Adipose tissue (tissue), 3 donors: Measurements from ENCODE around the gene B3GNT2. TPM values are rescaled to one million over a fixed set of nuclear protein-coding genes. Genes with fewer than 3 reads are reported as not detected.

Experiments used
- H3K27ac ChIP-seq: one replicate; pipeline ENCODE4 v1.5.1; 2013; ENCODE audit warnings: low read depth, low read length
- WGBS, 3 donors: extraction: QIAGEN DNeasy Blood & Tissue Kit; methylation state at CpG; one replicate each; pipeline ENCODE4 v1.1.7; 2013; 5-methylcytosine and 5-hydroxymethylcytosine counted together
- polyA plus RNA-seq, 3 donors: library from polyadenylated mRNA; stranded (reverse); fragments of 200-250 nt; gene quantifications; one replicate each; pipeline ENCODE4 v1.2.3, GENCODE V29; 2013
- donor health status: healthy with polysubstance abuse.
- donor health status: Bipolar disorder and iron deficiency.
- donor health status: healthy.

The B3GNT2 gene
- polyA plus RNA-seq, 3 donors = 6.9 to 10.3 (median 9.4) TPM

DNA sequence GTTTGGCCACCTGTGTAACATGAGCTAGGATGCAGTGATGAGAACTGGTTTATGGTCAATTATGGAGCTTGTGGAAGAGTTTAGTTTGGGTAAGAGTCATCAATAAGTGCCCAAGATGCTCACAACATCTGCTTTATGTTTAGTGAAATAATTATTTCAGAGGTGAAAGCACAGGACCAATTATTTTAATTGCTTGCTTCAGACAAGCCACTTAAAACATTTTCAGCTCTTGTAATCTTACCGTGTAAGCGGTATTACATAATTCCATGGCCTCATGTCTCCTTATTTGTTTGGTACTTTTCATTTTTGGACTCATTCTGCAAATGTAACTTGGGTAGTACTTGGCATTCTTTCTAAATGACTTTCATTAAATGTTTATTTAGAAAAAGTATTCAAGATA is 5.4 kb downstream of the B3GNT2 start:
- 42 to 64% (median 59%) methylated on average over 2 of the region's 2 CpGs for WGBS, 3 donors

DNA sequence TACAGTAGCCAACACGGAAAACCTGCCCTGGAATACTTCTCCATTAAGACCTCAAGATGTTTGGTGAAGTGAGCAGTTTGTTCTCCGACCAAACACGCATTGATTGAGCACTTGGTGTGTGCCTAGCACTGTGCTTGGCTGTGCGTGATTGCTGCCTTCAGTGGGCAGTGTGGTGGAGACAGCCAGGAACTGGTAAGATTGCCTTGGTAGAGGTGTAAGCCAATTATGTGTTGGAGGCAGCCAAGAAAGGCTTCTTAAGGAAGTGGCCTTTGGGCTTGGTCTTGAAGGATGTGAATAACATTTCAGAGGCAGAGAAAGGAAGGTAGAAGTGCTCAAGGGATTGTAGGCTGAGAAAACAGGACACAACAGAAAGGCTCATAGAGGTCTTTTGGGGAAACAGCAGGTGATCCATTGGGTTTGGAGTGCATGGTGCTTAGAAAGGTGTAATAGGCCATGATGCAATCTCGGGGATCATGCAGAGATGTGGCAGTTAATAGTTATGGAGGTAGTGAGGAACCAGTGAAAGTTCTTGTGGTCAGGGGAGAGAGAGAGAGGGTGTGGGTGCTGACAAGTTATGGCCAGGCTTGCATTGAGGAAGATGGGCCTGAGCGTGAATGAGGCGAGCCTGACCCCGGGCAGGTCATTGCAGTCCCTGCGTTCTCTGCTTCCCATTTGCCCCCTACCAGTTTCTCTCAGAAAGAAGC is 6.3 kb downstream of the B3GNT2 start:
- WGBS, 3 donors = 69 to 88% (median 74%) methylated on average over 9 of the region's 9 CpGs
- no peak overlapping the region for H3K27ac ChIP-seq

More for the DNA sequence above, 5.4 kb downstream of the B3GNT2 start:
- H3K27ac ChIP-seq = no peak overlapping the region

DNA sequence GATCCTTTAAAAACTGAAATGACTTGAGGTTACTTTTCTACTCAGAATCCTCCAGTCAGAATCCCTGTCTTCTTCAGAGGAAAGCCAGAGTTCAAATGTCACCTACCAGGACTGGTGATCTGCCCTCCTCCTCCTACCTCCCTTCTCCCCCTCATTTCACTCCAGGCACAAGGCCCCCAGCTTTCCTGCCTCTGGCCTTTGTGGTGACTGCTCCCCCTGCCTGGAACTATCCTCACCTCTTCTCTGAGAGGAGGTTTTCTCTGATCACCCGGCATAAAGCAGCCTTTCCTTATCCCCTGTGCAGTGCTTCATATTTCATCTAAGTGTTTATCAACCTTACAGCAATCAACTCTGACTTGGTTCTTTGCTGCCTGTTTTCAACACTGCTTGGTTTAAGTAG is 6.8 kb downstream of the B3GNT2 start:
- WGBS, 3 donors = 38 to 57% (median 48%) methylated on average over 1 of the region's 1 CpG
- H3K27ac ChIP-seq = no peak overlapping the region

DNA sequence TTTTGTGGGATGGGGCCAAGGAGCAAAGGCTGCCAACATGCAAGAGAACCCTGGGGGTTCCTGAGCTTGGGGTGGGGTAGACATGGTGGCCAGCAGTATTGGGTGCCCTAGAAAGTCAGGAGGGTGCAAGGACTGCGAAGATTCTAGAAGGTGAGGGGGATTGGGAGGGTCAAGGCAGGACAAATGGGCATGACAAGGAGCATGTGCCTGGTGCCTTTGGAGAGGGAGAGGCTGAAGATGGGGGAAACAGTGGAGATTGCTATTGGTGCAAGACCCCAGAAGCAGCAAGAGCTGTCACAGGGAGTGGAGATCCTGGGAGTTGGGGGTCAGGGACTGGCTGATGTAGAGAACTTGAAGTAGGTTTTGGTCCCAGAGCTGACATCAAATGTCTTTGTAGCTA is 7.5 kb downstream of the B3GNT2 start:
- H3K27ac ChIP-seq = no peak overlapping the region
- 95 to 100% (median 100%) methylated on average over 1 of the region's 1 CpG for WGBS, 3 donors

DNA sequence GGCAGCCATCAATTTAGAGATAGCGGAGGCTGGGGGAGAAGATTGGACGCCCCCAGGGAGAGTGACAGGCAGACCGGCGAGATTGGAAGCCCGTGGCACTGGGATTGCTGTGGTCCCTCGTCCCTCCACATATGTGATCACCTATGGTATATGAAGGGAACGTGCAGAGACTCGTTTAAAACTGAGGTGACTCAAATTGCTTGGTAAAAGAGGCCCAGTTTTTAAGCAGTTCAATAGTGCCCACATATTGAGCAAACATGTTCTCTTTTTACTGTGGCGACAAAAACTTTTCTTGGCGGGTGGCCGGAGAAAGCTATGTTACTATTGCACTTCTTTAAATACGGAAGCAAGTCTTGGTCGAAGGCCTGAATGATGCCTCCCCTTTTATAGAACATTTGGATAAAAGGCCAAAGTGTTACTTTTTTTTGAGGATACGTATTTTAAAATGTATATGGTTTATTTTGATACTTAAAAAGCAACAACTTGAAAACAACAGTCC is 9.1 kb downstream of the B3GNT2 start:
- 74 to 81% (median 80%) methylated on average over 14 of the region's 14 CpGs for WGBS, 3 donors
- H3K27ac ChIP-seq = no peak overlapping the region

DNA sequence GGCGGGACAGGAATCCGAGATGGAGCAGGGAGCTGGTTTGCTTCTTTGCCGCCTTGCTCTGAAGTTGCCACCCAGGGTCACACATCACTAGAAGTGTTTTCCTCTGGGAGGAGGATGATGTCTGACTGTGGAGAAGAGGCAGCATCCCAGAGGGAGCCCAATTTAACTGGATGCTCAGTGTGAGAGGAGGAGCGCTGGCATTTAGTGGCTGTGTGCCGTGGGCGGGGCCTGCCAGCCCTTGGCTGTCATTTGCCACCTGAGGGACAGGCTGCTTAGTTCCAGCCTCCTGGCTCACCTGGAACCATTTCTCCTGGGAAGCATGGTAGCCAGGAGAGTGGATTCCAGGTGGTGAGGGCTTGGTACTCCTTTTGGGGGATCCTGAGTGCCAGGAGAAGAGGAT is 9.6 kb downstream of the B3GNT2 start:
- H3K27ac ChIP-seq = no peak overlapping the region
- WGBS, 3 donors = 86 to 89% (median 87%) methylated on average over 6 of the region's 6 CpGs

DNA sequence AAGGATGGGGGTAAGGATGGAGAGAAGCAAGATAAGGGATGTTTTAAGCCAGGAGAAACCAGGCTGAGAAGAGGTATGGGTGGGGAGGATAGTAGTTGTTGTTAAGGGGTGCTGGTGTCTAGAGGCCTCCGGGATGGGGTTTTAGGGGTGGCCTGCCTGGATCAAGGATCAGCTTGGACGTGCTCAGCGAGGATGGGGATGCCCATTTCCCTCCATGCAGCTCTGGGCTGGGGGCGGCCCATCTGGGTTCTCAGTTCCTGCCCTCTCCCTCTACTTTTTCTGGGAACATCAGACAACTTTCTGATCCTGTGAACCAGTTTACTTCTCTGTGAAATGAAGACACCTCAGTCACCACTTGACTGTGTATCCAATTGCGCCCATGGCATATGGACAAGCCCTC is 10.1 kb downstream of the B3GNT2 start:
- H3K27ac ChIP-seq = no peak overlapping the region
- 94 to 98% (median 96%) methylated on average over 5 of the region's 5 CpGs for WGBS, 3 donors

DNA sequence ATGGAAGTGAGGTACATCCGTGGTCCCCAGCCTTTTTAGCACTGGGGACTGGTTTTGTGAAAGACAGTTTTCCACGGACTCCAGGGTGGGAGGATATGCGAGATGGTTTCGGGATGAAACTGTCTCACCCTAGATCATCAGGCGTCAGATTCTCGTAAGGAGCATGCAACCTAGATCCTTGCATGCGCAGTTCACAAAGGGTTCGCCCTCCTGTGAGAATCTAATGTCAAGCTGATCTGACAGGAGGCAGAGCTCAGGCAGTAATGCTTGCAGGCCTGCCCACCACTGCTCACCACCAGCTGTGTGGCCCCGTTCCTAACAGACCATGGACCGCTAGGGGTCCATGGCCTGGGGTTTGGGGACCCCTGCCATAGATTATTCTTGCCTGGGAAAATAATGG is 11.6 kb downstream of the B3GNT2 start:
- 92 to 96% (median 92%) methylated on average over 10 of the region's 10 CpGs for WGBS, 3 donors
- H3K27ac ChIP-seq = no peak overlapping the region

DNA sequence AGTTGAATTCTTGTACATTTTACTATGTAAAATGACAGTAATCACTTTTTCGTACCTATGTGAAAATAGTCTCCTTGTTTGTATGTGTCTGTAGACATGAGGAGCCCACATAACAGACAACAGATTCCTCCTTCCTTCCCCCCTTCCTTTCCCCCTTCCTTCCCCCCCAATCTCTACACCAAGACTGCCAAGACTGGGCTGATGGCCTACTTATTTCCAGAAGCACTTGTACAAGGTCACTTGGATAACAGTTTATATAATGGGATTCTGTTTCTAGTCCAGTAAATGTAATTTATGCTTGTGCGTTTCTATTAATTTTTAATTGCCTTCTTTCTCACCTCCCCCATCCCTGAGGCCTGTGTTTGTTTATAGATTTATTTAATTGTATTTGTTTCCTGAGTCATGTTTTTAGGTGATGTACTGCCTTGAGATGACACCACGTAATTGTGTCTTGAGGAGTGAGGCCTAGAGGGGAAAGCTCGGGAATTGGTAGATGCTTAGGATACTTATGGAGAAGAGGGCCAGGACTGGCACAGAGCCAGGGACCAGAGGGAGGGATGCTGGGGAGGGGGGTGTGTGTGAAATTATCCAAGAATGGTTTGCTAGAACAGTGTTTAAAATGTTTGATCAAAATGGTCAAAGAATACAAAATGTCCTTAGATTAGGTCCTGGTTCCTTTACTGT is 12.3 kb downstream of the B3GNT2 start:
- WGBS, 3 donors = 56 to 80% (median 80%) methylated on average over 4 of the region's 4 CpGs

DNA sequence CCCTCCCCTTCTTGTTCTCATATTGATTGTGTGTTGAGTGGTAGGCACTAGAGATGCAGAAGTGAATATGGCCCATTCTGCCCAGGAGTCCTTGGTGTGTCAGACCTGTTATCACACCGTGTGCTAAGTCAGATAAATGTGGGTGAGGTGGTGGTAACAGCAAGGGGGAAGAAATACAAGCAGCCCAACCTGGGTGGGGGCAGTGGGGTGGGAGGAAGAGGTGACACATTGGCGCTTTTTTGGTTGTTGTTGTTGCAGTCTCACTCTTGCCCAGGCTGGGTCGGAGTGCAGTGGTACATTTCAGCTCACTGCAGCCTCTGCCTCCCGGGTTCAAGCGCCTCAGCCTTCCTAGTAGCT is 12.8 kb downstream of the B3GNT2 start:
- H3K27ac ChIP-seq = no peak overlapping the region
- 62 to 97% (median 86%) methylated on average over 5 of the region's 5 CpGs for WGBS, 3 donors

More for the DNA sequence above, 12.3 kb downstream of the B3GNT2 start:
- no peak overlapping the region for H3K27ac ChIP-seq

DNA sequence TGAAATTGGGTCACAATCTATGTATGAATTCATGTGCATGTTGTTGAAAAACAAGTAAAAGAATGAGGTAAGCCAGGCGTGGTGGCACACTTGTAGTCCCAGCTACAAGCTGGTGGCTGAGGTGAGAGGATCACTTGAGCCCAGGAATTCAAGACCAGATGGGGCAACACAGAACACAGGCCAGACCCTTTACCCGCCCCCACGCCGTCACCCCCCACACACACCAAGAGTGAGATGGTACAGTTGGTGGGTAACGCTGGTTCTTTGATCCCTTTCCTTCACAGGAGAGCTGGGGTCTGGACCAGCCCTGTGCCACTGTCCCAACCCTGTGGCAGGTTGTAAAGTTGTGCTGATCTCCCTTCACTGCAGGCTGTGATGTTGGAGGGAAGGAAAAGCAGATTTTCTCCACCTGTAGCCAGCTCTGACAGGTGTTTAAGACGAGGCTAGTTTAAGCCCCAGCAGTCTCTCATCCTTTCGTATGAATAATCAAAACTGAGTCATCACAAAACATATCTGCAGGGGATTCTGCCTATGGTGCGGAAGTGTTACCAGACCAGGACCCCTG is 13.6 kb downstream of the B3GNT2 start:
- WGBS, 3 donors = 86 to 94% (median 89%) methylated on average over 8 of the region's 8 CpGs
- H3K27ac ChIP-seq = no peak overlapping the region

DNA sequence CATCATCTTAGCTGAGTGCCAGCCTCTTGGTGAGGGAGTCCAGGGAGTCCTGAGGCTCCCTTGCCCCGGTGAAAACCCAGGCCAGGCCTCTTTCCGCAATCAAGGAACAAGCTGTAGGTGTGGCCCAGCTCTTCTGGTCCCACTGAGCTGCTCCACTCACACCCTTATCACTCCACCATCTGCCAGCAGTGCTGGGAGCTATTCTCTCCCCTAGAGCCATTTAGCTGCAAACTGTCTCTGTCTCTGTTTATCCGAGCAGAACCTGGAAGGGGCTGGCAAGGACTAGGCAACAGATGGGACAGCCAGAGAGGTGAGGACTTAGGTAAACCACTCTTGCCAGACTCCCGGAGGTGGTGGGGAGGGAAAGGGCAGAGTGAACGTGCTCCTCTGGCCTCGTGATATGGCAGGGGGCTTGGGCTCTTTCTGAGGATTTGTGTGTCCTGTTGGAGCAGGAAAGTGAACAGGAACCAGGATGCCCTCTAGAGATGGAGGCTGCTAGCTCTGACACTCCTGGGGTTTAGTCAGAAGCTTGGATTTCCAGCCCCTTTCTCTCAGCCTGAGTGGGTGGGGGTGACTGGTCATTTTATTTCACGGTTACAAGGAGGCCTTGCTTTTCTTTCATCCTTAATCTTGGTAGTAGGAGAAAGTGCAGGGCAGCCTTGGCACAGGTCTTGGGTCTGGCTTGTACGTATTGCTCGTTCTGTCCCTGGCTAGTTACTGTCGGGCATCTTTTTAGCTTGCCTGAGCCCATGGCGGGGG is 19.6 kb downstream of the B3GNT2 start:
- no peak overlapping the region for H3K27ac ChIP-seq
- 43 to 77% (median 70%) methylated on average over 11 of the region's 11 CpGs for WGBS, 3 donors

DNA sequence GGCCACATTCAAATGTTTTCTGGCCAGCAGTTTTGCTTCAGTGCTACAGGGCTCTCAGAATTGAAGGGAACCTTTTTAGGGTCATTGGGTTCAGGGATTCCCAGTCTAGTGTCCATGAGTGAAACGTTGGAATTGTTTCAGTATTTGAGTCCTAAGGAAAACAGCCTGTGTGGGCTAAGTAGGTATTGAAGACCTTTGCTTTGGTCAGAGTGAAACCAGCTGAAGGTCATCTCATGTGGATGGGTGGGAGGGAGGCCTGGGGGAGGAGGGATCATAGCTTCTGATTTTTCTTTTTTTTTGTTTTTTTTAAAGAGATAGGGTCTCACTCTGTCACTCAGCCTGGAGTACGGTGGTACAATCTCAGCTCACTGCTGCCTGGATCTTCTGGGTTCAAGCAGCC is 20.2 kb downstream of the B3GNT2 start:
- H3K27ac ChIP-seq = no peak overlapping the region
- WGBS, 3 donors = 51 to 68% (median 61%) methylated on average over 2 of the region's 2 CpGs

DNA sequence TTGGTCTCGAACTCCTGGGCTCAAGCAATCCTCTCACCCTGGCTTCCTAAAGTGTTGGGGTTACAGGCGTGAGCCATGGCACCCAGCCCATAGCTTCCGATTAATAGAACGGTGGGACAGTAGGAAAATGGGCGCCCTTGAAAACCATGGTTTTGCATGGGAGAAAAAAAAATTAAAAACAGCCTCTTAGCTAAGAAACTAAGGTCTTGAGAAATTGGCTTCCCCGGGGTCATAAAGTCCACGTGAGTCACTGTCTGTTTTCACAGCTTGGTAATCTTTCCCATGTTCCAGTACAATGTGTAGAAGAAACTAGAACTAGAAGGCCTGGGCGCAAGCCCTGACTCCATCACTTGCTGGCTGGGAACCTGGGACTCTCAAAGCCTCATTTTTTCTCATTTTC is 20.7 kb downstream of the B3GNT2 start:
- H3K27ac ChIP-seq = no peak overlapping the region
- WGBS, 3 donors = 65 to 72% (median 65%) methylated on average over 8 of the region's 8 CpGs

DNA sequence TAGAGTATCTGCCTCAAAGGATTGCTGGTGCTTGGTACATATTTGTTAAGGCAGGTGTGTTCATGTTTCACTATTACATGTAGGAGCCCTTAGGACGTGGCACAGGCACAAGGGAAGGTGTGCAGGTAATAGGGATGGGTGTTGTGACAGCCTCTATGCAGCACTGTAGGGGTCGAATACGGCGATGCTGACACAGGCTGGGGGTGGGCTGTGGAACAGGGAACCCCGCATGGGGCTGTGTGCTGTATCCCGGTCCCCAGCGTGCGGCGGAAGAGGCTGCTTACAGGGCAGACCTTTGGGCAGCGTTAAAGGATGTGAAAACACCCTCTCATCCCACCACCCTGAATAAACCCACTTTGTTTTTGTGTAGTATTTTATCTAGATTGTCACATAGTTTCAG is 21.5 kb downstream of the B3GNT2 start:
- 81 to 89% (median 86%) methylated on average over 10 of the region's 10 CpGs for WGBS, 3 donors
- H3K27ac ChIP-seq = no peak overlapping the region

DNA sequence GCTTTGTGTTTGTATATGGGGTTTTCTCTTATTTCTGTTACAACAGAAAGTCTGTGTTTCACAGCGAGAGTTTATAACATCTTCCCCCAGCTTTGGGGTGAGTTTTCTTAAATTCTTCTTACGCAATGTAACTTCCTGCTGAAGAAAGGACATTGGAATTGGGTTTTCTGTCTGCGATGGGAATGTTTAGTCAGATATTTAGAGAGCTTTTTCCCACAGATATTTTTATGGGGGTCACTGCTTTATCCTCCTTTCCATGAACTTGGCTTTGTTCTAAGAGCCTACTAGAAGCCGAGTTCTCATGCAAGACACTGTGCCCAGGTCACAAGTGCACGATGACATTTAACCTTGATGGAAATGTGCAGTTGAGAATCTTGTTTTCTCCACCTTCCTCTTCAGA is 22.1 kb downstream of the B3GNT2 start:
- H3K27ac ChIP-seq = no peak overlapping the region

DNA sequence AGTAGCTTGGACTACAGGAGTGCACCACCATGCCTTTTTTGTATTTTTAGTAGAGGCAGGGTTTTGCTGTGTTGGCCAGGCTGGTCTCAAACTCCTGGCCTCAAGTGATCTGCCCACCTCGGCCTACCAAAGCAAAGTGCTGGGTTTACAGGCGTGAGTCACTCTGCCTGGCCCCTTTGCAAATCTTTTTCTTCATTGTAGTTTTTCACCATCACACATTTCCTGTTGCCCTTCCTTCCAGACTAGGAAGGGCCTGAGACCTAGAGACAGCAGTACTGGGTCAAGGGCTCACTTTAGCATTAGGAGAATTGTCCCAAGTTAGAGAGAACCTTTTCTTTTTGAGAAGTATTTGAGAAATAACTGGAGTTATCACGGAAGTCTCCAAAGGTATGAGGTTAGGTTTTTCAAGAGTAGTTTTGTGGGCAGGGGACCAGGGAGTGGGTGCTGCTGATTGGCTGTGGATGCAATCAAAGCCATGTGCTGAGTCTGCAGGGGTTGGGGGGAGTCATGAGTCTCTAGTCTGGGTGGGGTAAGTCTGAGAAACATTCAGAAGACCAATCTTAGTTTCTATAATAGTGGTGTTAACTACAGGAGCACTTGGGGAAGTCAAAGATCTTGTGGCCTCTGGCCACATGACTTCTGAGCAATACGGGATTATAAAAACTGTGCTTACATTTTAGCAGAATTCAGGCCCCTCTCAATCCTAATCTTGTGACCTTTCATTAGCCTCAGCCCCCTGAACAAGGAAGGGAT is 23.7 kb downstream of the B3GNT2 start:
- no peak overlapping the region for H3K27ac ChIP-seq
- WGBS, 3 donors = 59 to 86% (median 68%) methylated on average over 4 of the region's 4 CpGs

More for the DNA sequence above, 22.1 kb downstream of the B3GNT2 start:
- 56 to 80% (median 64%) methylated on average over 5 of the region's 5 CpGs for WGBS, 3 donors

DNA sequence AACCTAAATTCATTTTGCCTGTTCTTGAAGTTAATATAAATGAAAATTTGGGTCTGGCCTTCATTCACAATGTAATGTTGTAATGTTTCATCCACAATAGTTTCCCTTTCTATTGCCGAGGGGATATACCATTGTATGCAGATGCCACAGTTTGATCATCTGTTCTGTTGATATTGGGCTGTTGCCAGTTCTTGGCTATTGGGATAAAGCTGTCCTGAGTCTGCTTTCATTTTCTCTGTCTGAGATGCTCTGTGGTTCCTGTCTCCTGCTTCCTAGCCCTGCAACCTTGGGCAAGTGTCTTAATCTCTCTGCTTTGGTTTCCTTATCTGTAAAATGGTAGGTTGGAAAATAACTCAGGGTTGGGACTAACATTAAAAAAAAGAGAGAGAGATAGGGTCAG is 25.2 kb downstream of the B3GNT2 start:
- no peak overlapping the region for H3K27ac ChIP-seq
- 20 to 50% (median 38%) methylated on average over 1 of the region's 1 CpG for WGBS, 3 donors
